PFSK-1 (cell line): ENCODE results near the gene RPH3AL.

Source experiments
- FOXP2 ChIP-seq: optimal IDR thresholded peaks from 2 replicates; pipeline ENCODE3; 2011; ENCODE audit warnings: borderline replicate concordance, control low read depth, inconsistent platforms; ENCODE audit not compliant: insufficient read depth; ENCODE audit errors: extremely low read length, extremely low read depth
- POLR2AphosphoS5 ChIP-seq: IDR thresholded peaks from 2 replicates; pipeline ENCODE4 v1.6.1; 2012; ENCODE audit warnings: low read depth, mild to moderate bottlenecking, control low read depth, low read length, moderate library complexity
- REST ChIP-seq, 2 experiments: IDR thresholded peaks; 2 replicates each; pipeline versions ENCODE4 v1.6.1 to v1.8.0; 2011 to 2012; ENCODE audit warnings: low read depth in 2 of 2, low read length in 2 of 2, control low read depth in 1 of 2, inconsistent platforms in 1 of 2, mild to moderate bottlenecking in 1 of 2, moderate library complexity in 1 of 2; ENCODE audit not compliant: insufficient read depth in 1 of 2
- SIN3A ChIP-seq: IDR thresholded peaks from 2 replicates; pipeline ENCODE4 v1.6.1; 2012; ENCODE audit warnings: mild to moderate bottlenecking, low read length, moderate library complexity, borderline replicate concordance; ENCODE audit not compliant: insufficient read depth
- TAF1 ChIP-seq: IDR thresholded peaks from 2 replicates; pipeline ENCODE4 v1.6.1; 2012; ENCODE audit warnings: low read length, control low read depth, borderline replicate concordance; ENCODE audit not compliant: insufficient read depth

GRCh38 chr17:165939-166338 lies 186.7 kb downstream of the RPH3AL start:
- TF ChIP-seq TAF1, result no peak
- TF ChIP-seq POLR2AphosphoS5, result no peak
- no peak for TF ChIP-seq SIN3A
- no peak for TF ChIP-seq REST (IDR thresholded peaks at IDR 0.05; ENCODE audit: insufficient read depth in 1 of 2, low read depth in 2 of 2, low read length in 2 of 2)
- TF ChIP-seq FOXP2, result no peak
